GM12891 (cell line): Measurements from ENCODE around the gene PARD3.

Experiments used
- POLR2A ChIP-seq: IDR thresholded peaks from 2 replicates; pipeline ENCODE4 v1.6.1; 2011; ENCODE audit warnings: low read depth, low read length, control low read depth
- POLR2AphosphoS5 ChIP-seq: IDR thresholded peaks from 2 replicates; pipeline ENCODE4 v1.6.1; 2011; ENCODE audit warnings: low read depth, low read length, control low read depth
- TAF1 ChIP-seq: IDR thresholded peaks from 2 replicates; pipeline ENCODE4 v1.6.1; 2011; ENCODE audit warnings: low read depth, low read length, control low read depth

GRCh38 chr10:34762603-34763299 is 52.3 kb downstream of the PARD3 start:
- no peak for TF ChIP-seq POLR2AphosphoS5
- TF ChIP-seq POLR2A: no peak
- TF ChIP-seq TAF1: no peak
